Mucosa of rectum (tissue), 2 donors: ENCODE measurements around the gene UBD.

Source experiments
- H3K27ac ChIP-seq, 2 donors: one replicate each; pipeline ENCODE4 v1.7.0; 2013; ENCODE audit warnings: inconsistent platforms in 2 of 2, low read depth in 2 of 2, low read length in 2 of 2
- H3K27me3 ChIP-seq, 2 donors: one replicate each; pipeline ENCODE4 v1.7.0; 2013; ENCODE audit warnings: low read length in 2 of 2; ENCODE audit not compliant: control insufficient read depth in 2 of 2, insufficient read depth in 2 of 2
- H3K36me3 ChIP-seq, 2 donors: one replicate each; pipeline ENCODE4 v1.7.0; 2013; ENCODE audit warnings: low read length in 2 of 2; ENCODE audit not compliant: control insufficient read depth in 2 of 2, insufficient read depth in 2 of 2
- H3K4me1 ChIP-seq, 2 donors: one replicate each; pipeline ENCODE4 v1.7.0; 2013; ENCODE audit warnings: low read length in 2 of 2, mild to moderate bottlenecking in 1 of 2; ENCODE audit not compliant: control insufficient read depth in 2 of 2, insufficient read depth in 2 of 2
- H3K4me3 ChIP-seq, 2 donors: one replicate each; pipeline ENCODE4 v1.7.0; 2013; ENCODE audit warnings: low read length in 2 of 2
- H3K9ac ChIP-seq, 2 donors: one replicate each; pipeline ENCODE4 v1.7.0; 2013; ENCODE audit warnings: low read length in 2 of 2, low read depth in 1 of 2, mild to moderate bottlenecking in 1 of 2
- H3K9me3 ChIP-seq, 2 donors: one replicate each; pipeline ENCODE4 v1.7.0; 2013; ENCODE audit warnings: low read length in 2 of 2; ENCODE audit not compliant: control insufficient read depth in 2 of 2
- donor health status: healthy.
- donor health status: Normal muscosa, but diverticular disease.

Gene UBD

DNA sequence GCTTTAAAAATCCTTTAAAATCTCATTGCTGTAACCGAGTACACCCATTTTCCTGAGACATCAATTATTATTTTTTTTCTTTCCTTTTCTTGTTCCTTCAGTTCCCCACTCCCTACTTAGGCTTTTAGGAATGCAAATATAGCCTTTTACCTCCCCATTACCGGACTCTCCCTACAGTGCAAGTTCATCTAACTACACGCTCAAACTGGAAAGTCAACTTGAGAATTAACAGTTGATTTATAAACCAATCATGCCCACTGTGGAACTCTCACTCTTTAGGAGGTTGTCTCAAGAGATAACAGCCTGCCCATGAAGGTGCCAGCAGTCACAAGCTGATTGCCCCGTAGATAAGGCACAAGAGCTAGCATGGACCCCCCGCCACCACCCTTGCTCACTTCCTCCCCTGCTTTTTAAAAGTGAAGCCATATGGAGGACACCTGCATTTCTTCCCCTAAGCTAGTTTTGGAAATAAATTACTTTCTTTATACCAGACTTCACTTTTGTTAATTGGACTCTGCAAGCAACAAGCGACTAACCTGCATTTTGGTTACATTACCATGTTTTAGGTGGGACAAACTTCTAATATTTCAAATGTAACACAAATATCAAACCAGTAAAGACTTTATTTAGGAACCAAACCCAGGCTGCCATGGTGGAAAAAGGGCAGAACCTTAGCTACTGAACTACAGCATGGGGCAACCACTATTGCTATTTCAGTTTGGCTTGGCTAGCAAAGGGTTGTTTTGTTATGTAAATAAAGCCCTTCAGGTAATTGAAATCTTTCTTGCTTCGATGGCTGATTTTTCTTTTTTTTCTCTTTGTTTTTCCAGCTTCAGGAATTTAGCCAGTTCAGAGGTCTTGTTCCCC lies 34.9 kb downstream of the UBD start:
- H3K4me1 ChIP-seq = no peaks in the 10 kb centered on the region
- no peak overlapping the region for H3K9ac ChIP-seq
- no peaks in the 10 kb centered on the region for H3K9me3 ChIP-seq
- no peaks in the 10 kb centered on the region for H3K36me3 ChIP-seq
- no peak overlapping the region for H3K4me3 ChIP-seq
- no peak overlapping the region for H3K27ac ChIP-seq
- H3K27me3 ChIP-seq = no peaks in the 10 kb centered on the region

- Histone ChIP-seq H3K9me3 (no peaks in the 10 kb centered on the region), H3K36me3 (no peaks in the 10 kb centered on the region), H3K9ac (no peak overlapping the region), H3K27ac (no peak overlapping the region), H3K4me1 (no peaks in the 10 kb centered on the region), H3K27me3 (no peaks in the 10 kb centered on the region), H3K4me3 (no peak overlapping the region)
Observed at GRCh38 chr6:29524044-29524443, 35.5 kb downstream of the UBD start.

DNA sequence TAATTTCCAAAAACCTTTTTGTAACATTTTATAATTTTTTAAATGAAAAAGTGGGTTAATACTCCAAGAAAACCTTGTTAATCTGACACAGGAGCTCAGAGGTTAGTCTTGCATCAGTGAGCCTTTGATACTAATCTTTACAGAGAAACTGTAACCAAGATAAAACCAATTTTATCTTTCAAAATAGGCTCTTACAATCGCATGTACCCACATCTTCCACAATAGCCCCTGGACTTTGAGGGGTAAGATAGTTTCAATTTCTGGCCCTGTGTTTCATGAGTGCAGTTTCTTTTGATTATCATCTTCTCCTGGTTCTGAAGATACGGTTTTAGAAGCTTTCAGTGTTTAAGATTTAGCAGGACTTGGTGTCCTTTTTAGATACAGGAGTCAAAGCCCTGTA lies 37.3 kb downstream of the UBD start:
- Histone ChIP-seq H3K36me3 (no peaks in the 10 kb centered on the region), H3K9ac (no peak overlapping the region), H3K4me3 (no peak overlapping the region), H3K4me1 (no peaks in the 10 kb centered on the region), H3K9me3 (no peaks in the 10 kb centered on the region), H3K27ac (no peak overlapping the region), H3K27me3 (no peaks in the 10 kb centered on the region)

DNA sequence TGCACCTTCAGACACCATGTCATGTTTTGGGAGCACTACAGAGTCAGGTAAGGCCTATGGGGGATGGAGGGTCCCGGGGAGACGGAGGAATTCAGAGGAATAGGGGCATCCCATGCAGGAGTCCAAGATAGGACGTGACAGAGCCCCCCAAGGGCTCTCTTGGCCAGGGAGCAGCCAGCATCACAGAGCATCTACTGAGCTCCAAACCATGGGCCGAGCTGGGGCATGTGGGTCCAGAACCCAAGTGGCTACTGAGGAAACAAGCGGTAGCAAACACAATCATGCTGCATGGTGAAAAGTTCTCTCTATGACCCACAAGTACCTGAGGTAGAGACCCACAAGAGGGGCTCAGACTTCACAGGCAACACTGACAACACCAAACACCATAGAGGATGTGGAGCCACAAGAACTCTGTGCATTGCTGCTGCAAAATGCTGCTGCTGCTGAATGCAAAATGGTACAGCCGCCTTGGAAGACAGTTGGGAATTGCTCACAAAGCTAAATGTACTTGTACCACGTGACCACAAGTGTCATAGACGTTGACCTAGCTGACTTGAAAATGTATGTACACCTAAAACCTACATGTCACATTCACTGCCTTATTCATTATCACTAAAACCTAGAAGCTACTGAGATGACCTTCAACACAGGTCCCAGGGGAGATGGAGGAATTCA lies 38.4 kb downstream of the UBD start:
- Histone ChIP-seq H3K4me3 (no peak overlapping the region), H3K9me3 (no peaks in the 10 kb centered on the region), H3K9ac (no peak overlapping the region), H3K36me3 (no peaks in the 10 kb centered on the region), H3K27ac (no peak overlapping the region), H3K27me3 (no peaks in the 10 kb centered on the region), H3K4me1 (no peaks in the 10 kb centered on the region)

- Histone ChIP-seq H3K27ac (no peak overlapping the region), H3K36me3 (no peaks in the 10 kb centered on the region), H3K4me1 (no peaks in the 10 kb centered on the region), H3K27me3 (no peaks in the 10 kb centered on the region), H3K4me3 (no peak overlapping the region), H3K9ac (no peak overlapping the region), H3K9me3 (no peaks in the 10 kb centered on the region)
Observed at GRCh38 chr6:29520232-29520631, 39.3 kb downstream of the UBD start.

GRCh38 chr6:29519291-29520010 lies 40.1 kb downstream of the UBD start:
- no peaks in the 10 kb centered on the region for H3K27me3 ChIP-seq
- no peak overlapping the region for H3K9ac ChIP-seq
- H3K4me1 ChIP-seq = no peaks in the 10 kb centered on the region
- no peaks in the 10 kb centered on the region for H3K36me3 ChIP-seq
- no peaks in the 10 kb centered on the region for H3K9me3 ChIP-seq
- no peak overlapping the region for H3K27ac ChIP-seq
- no peak overlapping the region for H3K4me3 ChIP-seq

GRCh38 chr6:29517728-29518440 lies 41.6 kb downstream of the UBD start:
- no peaks in the 10 kb centered on the region for H3K4me1 ChIP-seq
- no peaks in the 10 kb centered on the region for H3K36me3 ChIP-seq
- H3K27ac ChIP-seq = no peak overlapping the region
- H3K4me3 ChIP-seq = no peak overlapping the region
- H3K9me3 ChIP-seq = no peaks in the 10 kb centered on the region
- H3K27me3 ChIP-seq = no peaks in the 10 kb centered on the region
- no peak overlapping the region for H3K9ac ChIP-seq

DNA sequence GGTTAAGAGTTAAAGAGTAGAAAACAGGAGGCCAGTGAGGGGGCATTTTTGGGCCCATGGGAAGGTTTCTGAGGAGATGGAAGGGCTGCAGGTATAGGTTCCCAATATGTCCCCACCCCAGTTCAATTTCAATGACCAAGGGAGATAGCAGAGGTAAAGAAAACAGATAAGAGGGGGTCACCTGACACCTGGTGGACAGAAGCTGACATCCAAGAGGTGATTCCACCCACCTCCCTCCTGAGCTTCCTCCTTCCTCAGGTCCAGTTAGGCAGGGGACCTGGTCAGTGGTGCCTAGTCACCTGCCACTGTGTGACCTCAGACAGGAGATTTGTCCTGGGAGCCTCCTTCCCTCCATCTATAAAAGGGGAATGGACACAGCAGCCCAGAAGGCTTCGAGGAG lies 42.3 kb downstream of the UBD start:
- Histone ChIP-seq H3K27me3 (no peaks in the 10 kb centered on the region), H3K9ac (no peak overlapping the region), H3K36me3 (no peaks in the 10 kb centered on the region), H3K9me3 (no peaks in the 10 kb centered on the region), H3K27ac (no peak overlapping the region), H3K4me1 (no peaks in the 10 kb centered on the region), H3K4me3 (no peak overlapping the region)

DNA sequence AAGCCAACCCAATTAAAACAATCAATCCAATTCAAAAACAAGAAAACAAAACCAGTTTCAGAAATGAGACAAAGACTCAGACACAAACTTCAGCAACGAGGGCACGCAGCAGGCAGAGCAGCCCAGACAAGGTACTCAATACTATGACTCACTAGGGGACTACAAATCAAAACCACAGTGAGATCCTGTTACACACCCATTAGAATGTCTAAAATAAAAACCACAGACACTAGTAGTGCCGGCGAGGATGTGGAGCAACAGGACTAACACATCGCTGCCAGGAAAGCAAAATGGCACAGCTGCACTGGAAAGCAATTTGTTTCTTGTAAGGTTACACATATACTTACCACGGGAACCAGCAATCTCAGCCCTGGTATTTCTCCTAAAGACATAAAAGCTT lies 43.4 kb downstream of the UBD start:
- no peaks in the 10 kb centered on the region for H3K9me3 ChIP-seq
- H3K27ac ChIP-seq = no peak overlapping the region
- no peak overlapping the region for H3K4me3 ChIP-seq
- no peaks in the 10 kb centered on the region for H3K36me3 ChIP-seq
- no peaks in the 10 kb centered on the region for H3K27me3 ChIP-seq
- H3K9ac ChIP-seq = no peak overlapping the region
- no peaks in the 10 kb centered on the region for H3K4me1 ChIP-seq
